Spleen (tissue), 11 donors: ENCODE data around the gene SH3BP4. TPM values are rescaled to one million over a fixed set of nuclear protein-coding genes. Genes with fewer than 3 reads are reported as not detected.

Source experiments
- DNase-seq: peaks from one replicate; pipeline ENCODE4 v3.0.0-alpha.2; 2020
- H3K27ac ChIP-seq, 8 donors: fragments of 200-600 bp; sonication (generic) in 7 of 8; 1 replicate in 4 of 8; 2 replicates in 4 of 8; pipeline versions ENCODE4 v1.5.0 to v1.8.0; 2016 to 2021; ENCODE audit warnings: inconsistent platforms in 4 of 8, mild to moderate bottlenecking in 4 of 8, moderate library complexity in 1 of 8
- H3K27me3 ChIP-seq, 7 donors: fragments of 200-600 bp; sonication (generic) in 6 of 7; replicated peaks in 1 of 7; 1 replicate in 4 of 7; 2 replicates in 3 of 7; pipeline versions ENCODE4 v1.5.0 to v1.8.0; 2016 to 2021; ENCODE audit warnings: inconsistent platforms in 3 of 7, mild to moderate bottlenecking in 1 of 7
- H3K36me3 ChIP-seq, 6 donors: fragments of 200-600 bp; sonication (generic) in 5 of 6; 1 replicate in 4 of 6; 2 replicates in 2 of 6; pipeline versions ENCODE4 v1.5.0 to v1.8.0; 2016 to 2021; ENCODE audit warnings: inconsistent platforms in 2 of 6
- H3K4me1 ChIP-seq, 6 donors: fragments of 200-600 bp; sonication (generic) in 5 of 6; 1 replicate in 3 of 6; 2 replicates in 3 of 6; pipeline versions ENCODE4 v1.5.0 to v1.8.0; 2016 to 2021; ENCODE audit warnings: inconsistent platforms in 3 of 6
- H3K4me3 ChIP-seq, 8 donors: fragments of 200-600 bp; sonication (generic) in 7 of 8; 1 replicate in 4 of 8; 2 replicates in 4 of 8; pipeline versions ENCODE4 v1.5.0 to v1.8.0; 2016 to 2021; ENCODE audit warnings: inconsistent platforms in 4 of 8, mild to moderate bottlenecking in 4 of 8, moderate library complexity in 2 of 8
- H3K9me3 ChIP-seq, 8 donors: fragments of 200-600 bp; sonication (generic) in 7 of 8; 1 replicate in 4 of 8; 2 replicates in 4 of 8; pipeline versions ENCODE4 v1.5.0 to v1.8.0; 2016 to 2021; ENCODE audit warnings: inconsistent platforms in 4 of 8
- CTCF ChIP-seq, 11 experiments: fragments of 200-600 bp in 7 of 11; fragments of 450-650 bp in 4 of 11; sonication (generic) in 4 of 11; IDR thresholded peaks in 8 of 11; conservative IDR thresholded peaks in 3 of 11; 1 replicate in 7 of 11; 2 replicates in 4 of 11; pipeline versions ENCODE4 v1.4.0 to v1.8.0; 2016 to 2021; ENCODE audit warnings: antibody characterized with exemption in 11 of 11, inconsistent platforms in 4 of 11, mild to moderate bottlenecking in 1 of 11
- POLR2A ChIP-seq, 3 donors: fragments of 450-650 bp; IDR thresholded peaks; one replicate each; pipeline ENCODE4 v1.5.1; 2017; ENCODE audit warnings: antibody characterized with exemption in 3 of 3, mild to moderate bottlenecking in 1 of 3
- POLR2AphosphoS5 ChIP-seq, 3 donors: sonication (generic); formaldehyde crosslinking; IDR thresholded peaks; one replicate each; pipeline ENCODE4 v1.5.1; 2017; ENCODE audit warnings: antibody characterized with exemption in 3 of 3
- WGBS, 5 donors: extraction: QIAGEN DNeasy Blood & Tissue Kit in 3 of 5; methylation state at CpG; one replicate each; pipeline versions ENCODE4 v1.1.5 to v1.1.7; 2013 to 2018; 5-methylcytosine and 5-hydroxymethylcytosine counted together
- intact Hi-C: fragments of 100-400 bp; cut with DNase I; formaldehyde crosslinking; loops from one replicate; pipeline ENCODE4 v1.15.0; 2023; ENCODE audit warnings: low total_unique reads
- polyA plus RNA-seq, 3 donors: library from polyadenylated mRNA; stranded (reverse); fragments of 200-250 nt; gene quantifications; one replicate each; pipeline ENCODE4 v1.2.1, GENCODE V29; 2013
- total RNA-seq, 7 donors: library from RNA; depleted of rRNA in 3 of 7; stranded (reverse); fragments of >200 nt in 3 of 7; fragmentation: NEBNext Ultra II Directional in 4 of 7; extraction: Animal tissue kit (Norgen Biotek cat#: 25700) in 4 of 7; gene quantifications; one replicate each; pipeline versions ENCODE4 v1.1.0 to v1.2.1, GENCODE V29; 2016 to 2021
- donor health status: healthy with polysubstance abuse.
- donor health status: DM: no; HTN: no; CAD: no; lungs with moderate emphysema.
- donor health status: DM: no; HTN: no; CAD: no.
- donor health status: Bipolar disorder and iron deficiency.
- donor health status: healthy.
- donor health status: DM: no; HTN: no; CAD: no.
- donor health status: DM: yes; HTN: yes; CAD: no.

The SH3BP4 gene
- total and polyA plus RNA-seq, 10 donors, result 2.3 to 21.0 (median 12.4) TPM

- Histone ChIP-seq H3K27me3 (peaks cover 0 to 7% (median 0%) of the 10 kb centered on the region in 7 donors), H3K4me1 (peaks cover 11 to 39% (median 25%) of the 10 kb centered on the region in 6 donors), H3K27ac (peak overlapping the region in 5 of 8 donors; percentile 29 to 56 (median 33)), H3K36me3 (peaks cover 0 to 31% (median 14%) of the 10 kb centered on the region in 6 donors), H3K9me3 (no peaks in the 10 kb centered on the region), H3K4me3 (no peak overlapping the region)
- peak; percentile 26 to 58 (median 42) for TF ChIP-seq POLR2AphosphoS5 (IDR thresholded peaks at IDR 0.05)
- TF ChIP-seq POLR2A (IDR thresholded peaks at IDR 0.05), result no peak
- intact Hi-C loops, result no loop called here
- peak; percentile 87 for DNase-seq
- 52 to 57% (median 55%) methylated on average over 18 to 22 of the region's 22 CpGs for WGBS, 5 donors
Observed at GRCh38 chr2:235043762-235044500, 92.1 kb downstream of the SH3BP4 start.

GRCh38 chr2:235044501-235045271 lies 92.9 kb downstream of the SH3BP4 start:
- H3K9me3 ChIP-seq, result no peaks in the 10 kb centered on the region
- peaks cover 11 to 42% (median 25%) of the 10 kb centered on the region in 6 donors for H3K4me1 ChIP-seq
- H3K27ac ChIP-seq, result peak overlapping the region in 5 of 8 donors; percentile 29 to 56 (median 33)
- no peak overlapping the region for H3K4me3 ChIP-seq
- peaks cover 0 to 31% (median 14%) of the 10 kb centered on the region in 6 donors for H3K36me3 ChIP-seq
- peaks cover 0 to 7% (median 0%) of the 10 kb centered on the region in 7 donors for H3K27me3 ChIP-seq
- intact Hi-C loops, result no loop called here
- peak in 1 of 3 donors; percentile 21 for TF ChIP-seq POLR2AphosphoS5 (IDR thresholded peaks at IDR 0.05)
- TF ChIP-seq POLR2A (IDR thresholded peaks at IDR 0.05), result no peak
- 72 to 83% (median 74%) methylated on average over 30 to 32 of the region's 32 CpGs for WGBS, 5 donors
- DNase-seq, result peak; percentile 81

- TF ChIP-seq POLR2A (IDR thresholded peaks at IDR 0.05) (no peak), POLR2AphosphoS5 (IDR thresholded peaks at IDR 0.05) (peak in 2 of 3 donors; percentile 31 to 52)
- Histone ChIP-seq H3K36me3 (peaks cover 0 to 31% (median 14%) of the 10 kb centered on the region in 6 donors), H3K27me3 (peaks cover 0 to 7% (median 0%) of the 10 kb centered on the region in 7 donors), H3K4me3 (no peak overlapping the region), H3K4me1 (peaks cover 11 to 42% (median 25%) of the 10 kb centered on the region in 6 donors), H3K27ac (peak overlapping the region in 3 of 8 donors; percentile 3 to 43 (median 31)), H3K9me3 (no peaks in the 10 kb centered on the region)
- peak; percentile 79 for DNase-seq
- WGBS, 5 donors, result 43 to 56% (median 45%) methylated on average over 15 of the region's 15 CpGs
- intact Hi-C loops, result no loop called here
Observed at GRCh38 chr2:235045336-235045972, 93.6 kb downstream of the SH3BP4 start.

- WGBS, 5 donors, result 86 to 89% (median 87%) methylated on average over 9 of the region's 9 CpGs
- H3K4me1 ChIP-seq, result peaks cover 11 to 46% (median 26%) of the 10 kb centered on the region in 6 donors
- peaks cover 0 to 28% (median 12%) of the 10 kb centered on the region in 6 donors for H3K36me3 ChIP-seq
- TF ChIP-seq POLR2A (IDR thresholded peaks at IDR 0.05) (no peak), POLR2AphosphoS5 (IDR thresholded peaks at IDR 0.05) (no peak), CTCF (IDR thresholded peaks at IDR 0.05 in 8 of 11, conservative IDR thresholded peaks at IDR 0.05 in 3 of 11) (no peak)
- no peak for DNase-seq
- no peak overlapping the region for H3K4me3 ChIP-seq
- peaks cover 0 to 7% (median 0%) of the 10 kb centered on the region in 7 donors for H3K27me3 ChIP-seq
- intact Hi-C loops, result no loop called here
- no peaks in the 10 kb centered on the region for H3K9me3 ChIP-seq
- H3K27ac ChIP-seq, result peak overlapping the region in 1 of 8 donors; percentile 3
Observed at GRCh38 chr2:235045973-235046343, 94.1 kb downstream of the SH3BP4 start.

GRCh38 chr2:235046589-235046988 lies 94.8 kb downstream of the SH3BP4 start:
- WGBS, 5 donors, result 66 to 85% (median 74%) methylated on average over 5 of the region's 5 CpGs
- intact Hi-C loops, result no loop called here
- Histone ChIP-seq H3K4me3 (no peak overlapping the region), H3K36me3 (peaks cover 0 to 21% (median 7%) of the 10 kb centered on the region in 6 donors), H3K27me3 (peaks cover 0 to 7% (median 0%) of the 10 kb centered on the region in 7 donors), H3K4me1 (peaks cover 11 to 52% (median 29%) of the 10 kb centered on the region in 6 donors), H3K27ac (no peak overlapping the region), H3K9me3 (no peaks in the 10 kb centered on the region)
- TF ChIP-seq CTCF (IDR thresholded peaks at IDR 0.05 in 8 of 11, conservative IDR thresholded peaks at IDR 0.05 in 3 of 11) (no peak), POLR2AphosphoS5 (IDR thresholded peaks at IDR 0.05) (no peak), POLR2A (IDR thresholded peaks at IDR 0.05) (no peak)
- DNase-seq, result peak; percentile 39
